ENCODE results near the gene NWD2. TPM values are rescaled to one million over a fixed set of nuclear protein-coding genes. Genes with fewer than 3 reads are reported as not detected.

Gene NWD2
- total RNA-seq, 1 donor from 2014 or later = 0.05 TPM

GRCh38 chr4:37452952-37453280, 208.4 kb downstream of the NWD2 start:
- peaks cover 31% of the 10 kb centered on the region for H3K4me1 Mint-ChIP-seq
- H3K36me3 Mint-ChIP-seq (ENCODE audit: low read depth) = no peaks in the 10 kb centered on the region
- peaks cover 21% of the 10 kb centered on the region for H3K27me3 Mint-ChIP-seq (ENCODE audit: low read depth)
- H3K4me3 Mint-ChIP-seq = peak overlapping the region; percentile 91
- peak; percentile 74 for TF ChIP-seq CTCF (conservative IDR thresholded peaks at IDR 0.05)
- DNase-seq (ENCODE audit: low read depth, low spot score) = peak; percentile 34
- H3K27ac Mint-ChIP-seq (ENCODE audit: unreplicated experiment) = no peak overlapping the region
- no peaks in the 10 kb centered on the region for H3K9me3 Mint-ChIP-seq

GRCh38 chr4:37453281-37453998, 208.9 kb downstream of the NWD2 start:
- Mint-ChIP-seq H3K27me3 (ENCODE audit: low read depth) (peaks cover 21% of the 10 kb centered on the region), H3K36me3 (ENCODE audit: low read depth) (peaks cover under 1% of the 10 kb centered on the region), H3K4me3 (peak overlapping the region; percentile 91), H3K9me3 (no peaks in the 10 kb centered on the region), H3K27ac (ENCODE audit: unreplicated experiment) (no peak overlapping the region), H3K4me1 (peaks cover 31% of the 10 kb centered on the region)
- peak; percentile 57 for DNase-seq (ENCODE audit: low read depth, low spot score)
- TF ChIP-seq CTCF (conservative IDR thresholded peaks at IDR 0.05) = no peak

GRCh38 chr4:37453999-37454800, 209.7 kb downstream of the NWD2 start:
- DNase-seq (ENCODE audit: low read depth, low spot score) = no peak

GRCh38 chr4:37455301-37456131, 211.0 kb downstream of the NWD2 start:
- Mint-ChIP-seq H3K4me3 (peak overlapping the region; percentile 79), H3K27ac (ENCODE audit: unreplicated experiment) (no peak overlapping the region), H3K27me3 (ENCODE audit: low read depth) (peaks cover 21% of the 10 kb centered on the region), H3K4me1 (peaks cover 31% of the 10 kb centered on the region), H3K36me3 (ENCODE audit: low read depth) (peaks cover 10% of the 10 kb centered on the region), H3K9me3 (no peaks in the 10 kb centered on the region)
- TF ChIP-seq CTCF (conservative IDR thresholded peaks at IDR 0.05) = no peak
- no peak for DNase-seq (ENCODE audit: low read depth, low spot score)

More at GRCh38 chr4:37453999-37454800, 209.7 kb downstream of the NWD2 start:
- Mint-ChIP-seq H3K9me3 (no peaks in the 10 kb centered on the region), H3K4me1 (peaks cover 31% of the 10 kb centered on the region), H3K27me3 (ENCODE audit: low read depth) (peaks cover 21% of the 10 kb centered on the region), H3K4me3 (peak overlapping the region; percentile 79), H3K36me3 (ENCODE audit: low read depth) (peaks cover 8% of the 10 kb centered on the region), H3K27ac (ENCODE audit: unreplicated experiment) (no peak overlapping the region)
- no peak for TF ChIP-seq CTCF (conservative IDR thresholded peaks at IDR 0.05)

- no peak overlapping the region for H3K27ac Mint-ChIP-seq (ENCODE audit: unreplicated experiment)
- H3K27me3 Mint-ChIP-seq (ENCODE audit: low read depth) = no peaks in the 10 kb centered on the region
- H3K4me1 Mint-ChIP-seq = peaks cover 10% of the 10 kb centered on the region
- no peak overlapping the region for H3K4me3 Mint-ChIP-seq
- no peaks in the 10 kb centered on the region for H3K9me3 Mint-ChIP-seq
- no peak for TF ChIP-seq CTCF (conservative IDR thresholded peaks at IDR 0.05)
- no peak for DNase-seq (ENCODE audit: low read depth, low spot score)
- H3K36me3 Mint-ChIP-seq (ENCODE audit: low read depth) = peaks cover 13% of the 10 kb centered on the region
Observed at GRCh38 chr4:37461801-37462200, 217.3 kb downstream of the NWD2 start.
